Measurements from ENCODE around the gene DNAJB9. TPM values are rescaled to one million over a fixed set of nuclear protein-coding genes. Genes with fewer than 3 reads are reported as not detected.

DNAJB9 gene
- polyA plus RNA-seq, 2 of the 4 experiments (the other 2 are of a cell fraction) = 14.8 to 16.2 TPM

- Histone ChIP-seq H3K4me3 (no peak overlapping the region), H3K4me2 (no peak overlapping the region), H3K27ac (no peak overlapping the region), H3K9me3 (peaks cover 18% of the 10 kb centered on the region), H3K4me1 (no peaks in the 10 kb centered on the region)
- FAIRE-seq = no peak
- ATAC-seq = no peak
- POLR2A ChIA-PET = no interaction called here
- TF ChIP-seq JUN (IDR thresholded peaks at IDR 0.05) = no peak
- TF ChIP-seq EHF (CRISPR knock-in tag; IDR thresholded peaks at IDR 0.05) = no peak
- TF ChIP-seq EP300 (IDR thresholded peaks at IDR 0.05) = no peak
- TF ChIP-seq ZC3H11A (IDR thresholded peaks at IDR 0.05) = no peak
- TF ChIP-seq PBX3 (IDR thresholded peaks at IDR 0.05) = no peak
- no peak for TF ChIP-seq HOXA7 (CRISPR knock-in tag; IDR thresholded peaks at IDR 0.05)
- no peak for TF ChIP-seq CHD2 (IDR thresholded peaks at IDR 0.05; ENCODE audit: low read length, partially characterized antibody)
- TF ChIP-seq, protein P1, sequence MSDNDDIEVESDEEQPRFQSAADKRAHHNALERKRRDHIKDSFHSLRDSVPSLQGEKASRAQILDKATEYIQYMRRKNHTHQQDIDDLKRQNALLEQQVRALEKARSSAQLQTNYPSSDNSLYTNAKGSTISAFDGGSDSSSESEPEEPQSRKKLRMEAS (IDR thresholded peaks at IDR 0.05) = no peak
- TF ChIP-seq ESRRA (IDR thresholded peaks at IDR 0.05; ENCODE audit: borderline replicate concordance, low read length) = no peak
- no peak for TF ChIP-seq RCOR1 (IDR thresholded peaks at IDR 0.05; ENCODE audit: low read depth, low read length)
- no peak for TF ChIP-seq POLR2AphosphoS2 (conservative IDR thresholded peaks at IDR 0.05; ENCODE audit: low read length)
- no peak for TF ChIP-seq RAD21 (conservative IDR thresholded peaks at IDR 0.05 in 1 of 2, IDR thresholded peaks at IDR 0.05 in 1 of 2)
- TF ChIP-seq PHF8 (IDR thresholded peaks at IDR 0.05; ENCODE audit: borderline replicate concordance, low read depth) = no peak
- TF ChIP-seq ZNF302 (CRISPR knock-in tag; IDR thresholded peaks at IDR 0.05) = no peak
- TF ChIP-seq E2F6 (IDR thresholded peaks at IDR 0.05; ENCODE audit: borderline replicate concordance, low read depth) = no peak
- TF ChIP-seq FOSB (CRISPR knock-in tag; IDR thresholded peaks at IDR 0.05) = no peak
- no peak for TF ChIP-seq JUNB (IDR thresholded peaks at IDR 0.05)
- TF ChIP-seq KDM1A (IDR thresholded peaks at IDR 0.05; ENCODE audit: low read depth) = no peak
- DNase-seq (ENCODE audit: low read depth in 1 of 2, low spot score in 1 of 2) = no peak
- WGBS (ENCODE audit: missing lambda C conversion rate) = 92% methylated on average over 3 of the region's 3 CpGs
- CTCF ChIA-PET = no interaction called here
Observed at GRCh38 chr7:108557191-108557590, 12.5 kb upstream of the DNAJB9 start.

DNA sequence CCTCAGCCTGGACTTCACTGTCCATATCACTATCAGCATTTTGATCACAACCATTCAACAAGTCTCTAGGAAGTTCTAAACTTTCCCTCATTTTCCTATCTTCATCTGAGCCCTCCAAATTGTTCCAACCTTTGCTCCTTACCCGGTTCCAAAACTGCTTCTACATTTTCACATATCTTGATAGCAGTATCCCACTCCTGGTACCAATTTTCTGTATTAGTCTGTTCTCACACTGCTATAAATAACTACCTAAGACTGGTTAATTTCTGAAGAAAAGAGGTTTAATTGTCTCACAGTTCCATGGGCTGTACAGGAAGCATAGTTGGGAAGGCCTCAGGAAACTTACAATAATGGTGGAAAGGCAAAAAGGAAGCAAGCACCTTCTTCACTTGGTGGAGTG is 12.1 kb upstream of the DNAJB9 start:
- TF ChIP-seq RNF2 (IDR thresholded peaks at IDR 0.05; ENCODE audit: borderline replicate concordance, low read depth) = no peak
- no peak for TF ChIP-seq ESRRA (IDR thresholded peaks at IDR 0.05; ENCODE audit: borderline replicate concordance, low read length)
- TF ChIP-seq, protein P2, sequence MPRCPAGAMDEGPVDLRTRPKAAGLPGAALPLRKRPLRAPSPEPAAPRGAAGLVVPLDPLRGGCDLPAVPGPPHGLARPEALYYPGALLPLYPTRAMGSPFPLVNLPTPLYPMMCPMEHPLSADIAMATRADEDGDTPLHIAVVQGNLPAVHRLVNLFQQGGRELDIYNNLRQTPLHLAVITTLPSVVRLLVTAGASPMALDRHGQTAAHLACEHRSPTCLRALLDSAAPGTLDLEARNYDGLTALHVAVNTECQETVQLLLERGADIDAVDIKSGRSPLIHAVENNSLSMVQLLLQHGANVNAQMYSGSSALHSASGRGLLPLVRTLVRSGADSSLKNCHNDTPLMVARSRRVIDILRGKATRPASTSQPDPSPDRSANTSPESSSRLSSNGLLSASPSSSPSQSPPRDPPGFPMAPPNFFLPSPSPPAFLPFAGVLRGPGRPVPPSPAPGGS (IDR thresholded peaks at IDR 0.05) = no peak
- no peak for TF ChIP-seq NFE2L2 (conservative IDR thresholded peaks at IDR 0.05; ENCODE audit: low read length)
- TF ChIP-seq NR3C1 (IDR thresholded peaks at IDR 0.05) = no peak
- no peak for TF ChIP-seq GATA3 (IDR thresholded peaks at IDR 0.05; ENCODE audit: borderline replicate concordance)
- no peak for TF ChIP-seq ZFP36 (IDR thresholded peaks at IDR 0.05; ENCODE audit: borderline replicate concordance, partially characterized antibody)
- no peak for TF ChIP-seq KDM5A (IDR thresholded peaks at IDR 0.05)
- TF ChIP-seq HOXA7 (CRISPR knock-in tag; IDR thresholded peaks at IDR 0.05) = no peak
- no peak for TF ChIP-seq CTCF (IDR thresholded peaks at IDR 0.05)
- no peak for TF ChIP-seq RARB (CRISPR knock-in tag; IDR thresholded peaks at IDR 0.05)
- no peak for TF ChIP-seq EP300 (IDR thresholded peaks at IDR 0.05)
- TF ChIP-seq FOSB (CRISPR knock-in tag; IDR thresholded peaks at IDR 0.05) = no peak
- no peak for TF ChIP-seq FOSL2 (IDR thresholded peaks at IDR 0.05)
- TF ChIP-seq FOSL2 (CRISPR knock-in tag; IDR thresholded peaks at IDR 0.05) = no peak
- TF ChIP-seq CEBPB (IDR thresholded peaks at IDR 0.05) = no peak
- no peak overlapping the region for H3K27ac ChIP-seq
- no peak overlapping the region for H3K4me3 ChIP-seq
- ATAC-seq (no peak), DNase-seq (ENCODE audit: low read depth in 1 of 2, low spot score in 1 of 2) (no peak), FAIRE-seq (no peak)
- WGBS (ENCODE audit: missing lambda C conversion rate) = 93% methylated on average over 1 of the region's 1 CpG
- H3K4me1 ChIP-seq = no peaks in the 10 kb centered on the region
- H3K4me2 ChIP-seq = no peak overlapping the region
- ChIA-PET CTCF (no interaction called here), POLR2A (no interaction called here)
- H3K9me3 ChIP-seq = peaks cover 18% of the 10 kb centered on the region
